NCI-H1092 (cell line): Measurements from ENCODE around the gene PCDHA10.
A peak's percentile ranks its signal among the peaks of the same experiment; 100 is the strongest.
"Not testable (repeated sequence)": the region's sequence is repeated elsewhere in the genome, so short reads cannot be mapped to it uniquely, and the experiment has no call there.

Source experiments
- DNase-seq: peaks from one replicate; lab custom pipeline; 2025; lab: John Stamatoyannopoulos, UW

PCDHA10 gene

GRCh38 chr5:140842798-140843733 is 12.6 kb upstream of the PCDHA10 start:
- no peak for DNase-seq

DNA sequence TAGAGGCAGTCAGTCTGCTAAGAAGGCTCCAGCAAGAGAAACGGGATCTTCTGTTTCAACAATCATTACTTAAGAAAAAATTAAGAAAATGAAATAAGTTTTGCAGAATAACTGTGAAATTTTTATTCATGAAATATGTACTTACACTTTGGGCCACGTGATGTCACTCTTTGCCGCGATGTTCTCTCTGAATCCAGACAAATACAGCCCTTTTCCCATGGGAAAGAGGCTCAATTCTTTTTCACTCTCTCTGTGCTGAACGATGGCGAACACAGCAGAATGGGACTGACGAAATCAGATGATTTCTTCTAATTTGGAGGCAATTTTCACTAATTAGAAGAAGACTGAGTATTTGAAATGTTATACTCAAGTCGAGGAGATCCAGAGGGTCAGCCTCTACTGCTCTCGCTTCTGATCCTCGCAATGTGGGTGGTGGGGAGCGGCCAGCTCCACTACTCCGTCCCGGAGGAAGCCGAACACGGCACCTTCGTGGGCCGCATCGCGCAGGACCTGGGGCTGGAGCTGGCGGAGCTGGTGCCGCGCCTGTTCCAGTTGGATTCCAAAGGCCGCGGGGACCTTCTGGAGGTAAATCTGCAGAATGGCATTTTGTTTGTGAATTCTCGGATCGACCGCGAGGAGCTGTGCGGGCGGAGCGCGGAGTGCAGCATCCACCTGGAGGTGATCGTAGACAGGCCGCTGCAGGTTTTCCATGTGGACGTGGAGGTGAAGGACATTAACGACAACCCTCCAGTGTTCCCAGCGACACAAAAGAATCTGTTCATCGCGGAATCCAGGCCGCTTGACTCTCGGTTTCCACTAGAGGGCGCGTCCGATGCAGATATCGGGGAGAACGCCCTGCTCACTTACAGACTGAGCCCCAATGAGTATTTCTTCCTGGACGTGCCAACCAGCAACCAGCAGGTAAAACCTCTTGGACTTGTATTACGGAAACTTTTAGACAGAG is 7.3 kb upstream of the PCDHA10 start, which contains the start of gene PCDHA9:
TSS of gene PCDHA9 (plus strand) at position 244 of the 964 bp plus-strand sequence. CDS start at position 358, 114 bp downstream.
- not testable (repeated sequence) for DNase-seq

- not testable (repeated sequence) for DNase-seq
Measured at GRCh38 chr5:140849831-140850634, 5.7 kb upstream of the PCDHA10 start.

DNA sequence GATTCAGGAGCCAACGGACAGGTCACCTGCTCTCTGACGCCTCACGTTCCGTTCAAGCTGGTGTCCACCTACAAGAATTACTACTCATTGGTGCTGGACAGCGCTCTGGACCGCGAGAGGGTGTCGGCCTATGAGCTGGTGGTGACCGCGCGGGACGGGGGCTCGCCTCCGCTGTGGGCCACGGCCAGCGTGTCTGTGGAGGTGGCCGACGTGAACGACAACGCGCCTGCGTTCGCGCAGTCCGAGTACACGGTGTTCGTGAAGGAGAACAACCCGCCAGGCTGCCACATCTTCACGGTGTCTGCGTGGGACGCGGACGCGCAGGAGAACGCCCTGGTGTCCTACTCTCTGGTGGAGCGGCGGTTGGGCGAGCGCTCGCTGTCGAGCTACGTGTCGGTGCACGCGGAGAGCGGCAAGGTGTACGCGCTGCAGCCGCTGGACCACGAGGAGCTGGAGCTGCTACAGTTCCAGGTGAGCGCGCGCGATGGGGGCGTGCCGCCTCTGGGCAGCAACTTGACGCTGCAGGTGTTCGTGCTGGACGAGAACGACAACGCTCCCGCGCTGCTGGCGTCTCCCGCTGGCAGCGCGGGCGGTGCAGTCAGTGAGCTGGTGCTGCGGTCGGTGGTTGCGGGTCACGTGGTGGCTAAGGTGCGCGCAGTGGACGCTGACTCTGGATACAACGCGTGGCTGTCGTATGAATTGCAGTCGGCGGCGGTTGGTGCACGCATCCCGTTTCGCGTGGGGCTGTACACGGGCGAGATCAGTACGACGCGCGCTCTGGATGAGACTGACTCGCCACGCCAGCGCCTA is 1.7 kb downstream of the PCDHA10 start:
- no peak for DNase-seq

GRCh38 chr5:140857987-140858240 is 2.2 kb downstream of the PCDHA10 start:
- DNase-seq, result no peak

GRCh38 chr5:140862441-140863295 is 7.0 kb downstream of the PCDHA10 start:
- DNase-seq, result no peak

DNA sequence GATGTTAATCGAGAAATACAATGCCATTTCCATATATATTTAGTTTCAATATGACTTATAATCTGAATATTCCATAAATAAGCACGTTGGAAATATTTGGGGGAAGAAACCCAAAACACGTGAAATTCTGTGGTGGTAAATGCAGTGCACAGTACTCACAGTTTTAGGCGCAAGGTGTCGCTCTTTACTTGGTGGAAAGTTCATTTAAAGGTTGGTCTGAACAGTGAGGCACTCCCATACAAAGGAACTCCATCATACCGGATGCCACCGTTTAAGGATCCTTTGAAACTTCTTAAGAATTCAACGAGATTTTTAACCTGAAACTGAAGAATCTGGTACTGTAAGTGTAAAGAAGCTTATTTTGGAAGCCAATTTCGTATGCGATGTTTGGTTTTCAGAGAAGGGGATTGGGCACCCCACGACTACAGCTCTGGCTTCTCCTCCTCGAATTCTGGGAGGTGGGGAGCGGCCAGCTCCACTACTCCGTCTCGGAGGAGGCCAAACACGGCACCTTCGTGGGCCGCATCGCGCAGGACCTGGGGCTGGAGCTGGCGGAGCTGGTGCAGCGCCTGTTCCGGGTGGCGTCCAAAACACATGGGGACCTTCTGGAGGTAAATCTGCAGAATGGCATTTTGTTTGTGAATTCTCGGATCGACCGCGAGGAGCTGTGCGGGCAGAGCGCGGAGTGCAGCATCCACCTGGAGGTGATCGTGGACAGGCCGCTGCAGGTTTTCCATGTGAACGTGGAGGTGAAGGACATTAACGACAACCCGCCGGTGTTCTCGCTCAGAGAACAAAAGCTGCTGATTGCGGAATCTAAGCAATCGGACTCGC is 13.2 kb downstream of the PCDHA10 start, which contains the start of gene PCDHA11:
TSS of gene PCDHA11 (plus strand) at position 237 of the 834 bp plus-strand sequence. CDS start at position 384, 147 bp downstream.
- peak; percentile 65 for DNase-seq

DNA sequence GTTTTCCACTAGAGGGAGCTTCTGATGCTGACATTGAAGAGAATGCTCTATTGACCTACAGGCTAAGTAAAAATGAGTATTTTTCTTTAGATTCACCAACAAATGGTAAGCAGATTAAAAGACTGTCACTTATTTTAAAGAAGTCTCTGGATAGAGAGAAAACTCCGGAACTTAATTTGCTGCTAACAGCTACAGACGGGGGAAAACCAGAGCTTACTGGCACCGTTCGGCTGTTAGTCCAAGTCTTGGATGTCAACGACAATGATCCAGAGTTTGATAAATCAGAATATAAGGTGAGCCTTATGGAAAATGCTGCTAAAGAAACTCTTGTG is 13.8 kb downstream of the PCDHA10 start:
- no peak for DNase-seq

- no peak for DNase-seq
Measured at GRCh38 chr5:140870221-140871201, 14.8 kb downstream of the PCDHA10 start.

DNA sequence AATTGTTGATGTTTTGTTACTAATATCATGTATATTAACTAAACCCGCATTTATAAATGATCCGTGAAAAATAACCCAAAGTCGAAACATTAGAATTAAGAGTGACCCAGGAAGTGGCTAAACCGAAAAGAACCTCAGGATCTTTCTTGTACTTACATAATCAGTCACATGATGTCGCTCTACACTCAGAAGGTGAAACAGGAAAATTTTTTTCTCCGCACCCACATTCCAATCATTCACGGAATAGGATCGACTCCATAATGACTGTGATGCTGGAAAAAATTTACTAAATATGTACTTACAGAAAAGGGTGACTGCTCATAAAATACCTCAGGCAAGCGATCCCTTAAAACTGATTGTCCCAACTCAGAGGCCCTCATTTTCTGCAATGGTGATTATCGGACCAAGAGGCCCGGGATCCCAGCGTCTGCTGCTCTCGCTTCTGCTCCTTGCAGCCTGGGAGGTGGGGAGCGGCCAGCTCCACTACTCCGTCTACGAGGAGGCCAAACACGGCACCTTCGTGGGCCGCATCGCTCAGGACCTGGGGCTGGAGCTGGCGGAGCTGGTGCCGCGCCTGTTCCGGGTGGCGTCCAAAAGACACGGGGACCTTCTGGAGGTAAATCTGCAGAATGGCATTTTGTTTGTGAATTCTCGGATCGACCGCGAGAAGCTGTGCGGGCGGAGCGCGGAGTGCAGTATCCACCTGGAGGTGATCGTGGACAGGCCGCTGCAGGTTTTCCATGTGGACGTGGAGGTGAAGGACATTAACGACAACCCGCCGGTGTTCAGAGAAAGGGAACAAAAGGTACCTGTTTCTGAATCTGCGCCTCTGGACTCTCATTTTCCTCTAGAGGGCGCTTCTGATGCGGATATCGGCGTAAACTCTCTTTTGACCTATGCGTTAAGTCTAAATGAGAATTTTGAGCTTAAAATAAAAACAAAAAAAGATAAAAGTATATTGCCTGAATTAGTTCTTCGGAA is 19.7 kb downstream of the PCDHA10 start, which contains the start of gene PCDHA12:
TSS of gene PCDHA12 (plus strand) at position 224 of the 981 bp plus-strand sequence. CDS start at position 389, 165 bp downstream.
- DNase-seq, result no peak

DNA sequence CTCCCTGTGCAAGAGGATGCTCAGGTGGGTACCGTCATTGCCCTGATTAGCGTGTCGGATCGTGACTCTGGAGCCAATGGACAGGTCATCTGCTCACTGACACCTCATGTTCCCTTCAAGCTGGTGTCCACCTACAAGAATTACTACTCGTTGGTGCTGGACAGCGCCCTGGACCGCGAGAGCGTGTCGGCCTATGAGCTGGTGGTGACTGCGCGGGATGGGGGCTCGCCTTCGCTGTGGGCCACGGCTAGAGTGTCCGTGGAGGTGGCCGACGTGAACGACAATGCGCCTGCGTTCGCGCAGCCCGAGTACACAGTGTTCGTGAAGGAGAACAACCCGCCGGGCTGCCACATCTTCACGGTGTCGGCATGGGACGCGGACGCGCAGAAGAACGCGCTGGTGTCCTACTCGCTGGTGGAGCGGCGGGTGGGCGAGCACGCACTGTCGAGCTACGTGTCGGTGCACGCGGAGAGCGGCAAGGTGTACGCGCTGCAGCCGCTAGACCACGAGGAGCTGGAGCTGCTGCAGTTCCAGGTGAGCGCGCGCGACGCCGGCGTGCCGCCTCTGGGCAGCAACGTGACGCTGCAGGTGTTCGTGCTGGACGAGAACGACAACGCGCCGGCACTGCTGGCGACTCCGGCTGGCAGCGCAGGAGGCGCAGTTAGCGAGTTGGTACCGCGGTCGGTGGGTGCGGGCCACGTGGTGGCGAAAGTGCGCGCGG is 21.0 kb downstream of the PCDHA10 start:
- DNase-seq, result not testable (repeated sequence)

GRCh38 chr5:140877262-140877581 is 21.5 kb downstream of the PCDHA10 start:
- no peak for DNase-seq

DNA sequence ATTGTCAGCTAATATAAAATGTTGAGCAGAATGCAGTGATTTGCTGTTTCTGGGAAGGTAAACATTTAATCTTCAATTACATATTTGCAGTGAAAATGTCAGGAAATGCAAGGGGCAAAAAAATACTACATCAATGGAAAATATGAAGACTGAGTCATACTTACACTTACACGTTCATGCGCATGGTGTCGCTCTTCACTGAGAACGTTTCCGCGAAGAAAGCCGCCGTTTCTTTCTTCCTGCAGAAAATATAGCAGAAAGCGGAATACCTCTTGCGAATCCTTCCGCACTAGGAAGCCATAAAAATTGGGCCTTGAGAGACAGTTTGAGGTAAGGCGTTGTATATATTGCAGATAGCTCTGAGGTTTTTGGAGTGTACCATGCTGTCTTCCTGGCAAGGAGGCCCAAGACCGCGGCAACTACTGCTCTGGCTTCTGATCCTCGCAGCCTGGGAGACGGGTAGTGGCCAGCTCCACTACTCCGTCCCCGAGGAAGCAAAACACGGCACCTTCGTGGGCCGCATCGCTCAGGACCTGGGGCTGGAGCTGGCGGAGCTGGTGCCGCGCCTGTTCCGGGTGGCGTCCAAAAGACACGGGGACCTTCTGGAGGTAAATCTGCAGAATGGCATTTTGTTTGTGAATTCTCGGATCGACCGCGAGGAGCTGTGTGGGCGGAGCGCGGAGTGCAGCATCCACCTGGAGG is 26.3 kb downstream of the PCDHA10 start, which contains the start of gene PCDHA13:
TSS of gene PCDHA13 (plus strand) at position 236 of the 702 bp plus-strand sequence. CDS start at position 381, 145 bp downstream.
- no peak for DNase-seq

DNA sequence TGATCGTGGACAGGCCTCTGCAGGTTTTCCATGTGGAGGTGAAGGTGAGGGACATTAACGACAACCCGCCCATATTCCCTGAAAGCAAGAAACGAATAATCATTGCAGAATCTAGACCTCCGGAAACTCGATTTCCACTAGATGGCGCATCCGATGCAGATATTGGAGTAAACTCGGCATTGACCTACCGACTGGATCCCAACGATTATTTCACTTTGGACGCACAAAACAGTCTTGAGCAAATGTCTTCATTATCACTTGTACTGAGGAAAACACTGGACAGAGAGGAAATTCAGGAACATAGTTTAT is 26.8 kb downstream of the PCDHA10 start:
- DNase-seq, result no peak

DNA sequence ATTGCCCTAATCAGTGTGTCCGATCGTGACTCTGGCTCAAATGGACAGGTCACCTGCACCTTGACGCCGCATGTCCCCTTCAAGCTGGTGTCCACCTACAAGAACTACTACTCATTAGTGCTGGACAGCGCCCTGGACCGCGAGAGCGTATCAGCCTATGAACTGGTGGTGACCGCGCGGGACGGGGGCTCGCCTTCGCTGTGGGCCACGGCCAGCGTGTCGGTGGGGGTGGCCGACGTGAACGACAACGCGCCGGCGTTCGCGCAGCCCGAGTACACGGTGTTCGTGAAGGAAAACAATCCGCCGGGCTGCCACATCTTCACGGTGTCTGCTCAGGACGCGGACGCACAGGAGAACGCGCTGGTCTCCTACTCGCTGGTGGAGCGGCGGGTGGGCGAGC is 27.7 kb downstream of the PCDHA10 start:
- DNase-seq, result no peak
